Gastroesophageal sphincter (tissue), 3 donors: ENCODE measurements around the gene TMC6.

Source experiments
- POLR2A ChIP-seq, 2 donors: fragments of 450-650 bp; IDR thresholded peaks; one replicate each; pipeline ENCODE4 v1.6.1; 2017; ENCODE audit warnings: antibody characterized with exemption in 2 of 2, mild to moderate bottlenecking in 2 of 2, moderate library complexity in 1 of 2
- POLR2AphosphoS5 ChIP-seq: sonication (generic); formaldehyde crosslinking; IDR thresholded peaks from one replicate; pipeline ENCODE4 v1.6.1; 2017; ENCODE audit warnings: antibody characterized with exemption
- TF ChIP-seq, protein P1 (sequence below), 4 experiments: fragments of 200-600 bp in 2 of 4; fragments of 450-650 bp in 2 of 4; sonication (generic) in 1 of 4; IDR thresholded peaks; one replicate each; pipeline ENCODE4 v1.5.1; 2017 to 2019; ENCODE audit warnings: antibody characterized with exemption in 4 of 4, mild to moderate bottlenecking in 2 of 4, moderate library complexity in 2 of 4

DNA sequence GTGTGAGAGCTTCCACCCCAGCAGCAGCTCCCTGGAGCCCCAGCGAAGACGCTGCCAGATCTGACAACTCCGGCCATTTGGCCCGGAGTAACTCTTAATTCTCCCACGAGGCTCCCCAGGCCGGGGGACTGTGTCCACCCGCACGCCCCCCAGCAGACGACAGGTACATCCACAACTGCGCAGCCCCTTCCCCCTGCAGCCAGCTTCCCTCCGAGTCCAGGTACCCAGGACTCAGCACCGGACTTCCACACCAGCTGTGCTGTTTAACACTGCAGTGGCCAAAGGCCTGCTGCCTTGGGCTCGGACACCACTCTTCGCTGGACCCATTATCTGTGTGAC is 47.1 kb upstream of the TMC6 start:
- TF ChIP-seq, protein P1, sequence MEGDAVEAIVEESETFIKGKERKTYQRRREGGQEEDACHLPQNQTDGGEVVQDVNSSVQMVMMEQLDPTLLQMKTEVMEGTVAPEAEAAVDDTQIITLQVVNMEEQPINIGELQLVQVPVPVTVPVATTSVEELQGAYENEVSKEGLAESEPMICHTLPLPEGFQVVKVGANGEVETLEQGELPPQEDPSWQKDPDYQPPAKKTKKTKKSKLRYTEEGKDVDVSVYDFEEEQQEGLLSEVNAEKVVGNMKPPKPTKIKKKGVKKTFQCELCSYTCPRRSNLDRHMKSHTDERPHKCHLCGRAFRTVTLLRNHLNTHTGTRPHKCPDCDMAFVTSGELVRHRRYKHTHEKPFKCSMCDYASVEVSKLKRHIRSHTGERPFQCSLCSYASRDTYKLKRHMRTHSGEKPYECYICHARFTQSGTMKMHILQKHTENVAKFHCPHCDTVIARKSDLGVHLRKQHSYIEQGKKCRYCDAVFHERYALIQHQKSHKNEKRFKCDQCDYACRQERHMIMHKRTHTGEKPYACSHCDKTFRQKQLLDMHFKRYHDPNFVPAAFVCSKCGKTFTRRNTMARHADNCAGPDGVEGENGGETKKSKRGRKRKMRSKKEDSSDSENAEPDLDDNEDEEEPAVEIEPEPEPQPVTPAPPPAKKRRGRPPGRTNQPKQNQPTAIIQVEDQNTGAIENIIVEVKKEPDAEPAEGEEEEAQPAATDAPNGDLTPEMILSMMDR (IDR thresholded peaks at IDR 0.05): no peak
- no peak for TF ChIP-seq POLR2A (IDR thresholded peaks at IDR 0.05)
- no peak for TF ChIP-seq POLR2AphosphoS5
